Measurements from ENCODE around the gene ZNF689.

- TF ChIP-seq CTCF (IDR thresholded peaks at IDR 0.05; ENCODE audit: low read length), result no peak
- no peak for TF ChIP-seq EZH2phosphoT487 (IDR thresholded peaks at IDR 0.05; ENCODE audit: low read length)
- TF ChIP-seq EZH2 (optimal IDR thresholded peaks at IDR 0.05; ENCODE audit: low read depth, low read length), result no peak
These were observed 43.7 kb downstream of the ZNF689 start for GRCh38 chr16:30566531-30566930.
